Cardiac muscle cell (in vitro differentiated cells and primary cell): ENCODE results near the gene CYFIP2. TPM values are rescaled to one million over a fixed set of nuclear protein-coding genes. Genes with fewer than 3 reads are reported as not detected.

Experiments
- DNase-seq, 2 donors: peaks; one replicate each; pipeline versions ENCODE4 v3.0.0 to v3.0.0-alpha.2; 2010 to 2017; ENCODE audit warnings: low read depth in 1 of 2, low spot score in 1 of 2
- H3K27ac ChIP-seq: fragments of 200-600 bp; sonication (generic); 2 replicates; pipeline ENCODE4 v1.5.1; 2016
- H3K27me3 ChIP-seq: fragments of 200-600 bp; sonication (generic); 2 replicates; pipeline ENCODE4 v1.6.0; 2016; ENCODE audit warnings: control low read depth
- H3K36me3 ChIP-seq: fragments of 200-600 bp; sonication (generic); 2 replicates; pipeline ENCODE4 v1.5.1; 2016; ENCODE audit warnings: control low read depth
- H3K4me1 ChIP-seq: fragments of 200-600 bp; sonication (generic); 2 replicates; pipeline ENCODE4 v1.8.1; 2017; ENCODE audit warnings: low read depth, mild to moderate bottlenecking, mixed run types
- H3K4me3 ChIP-seq: fragments of 200-600 bp; sonication (generic); 2 replicates; pipeline ENCODE4 v1.5.1; 2016; ENCODE audit warnings: mild to moderate bottlenecking
- H3K9me3 ChIP-seq: fragments of 200-600 bp; sonication (generic); 2 replicates; pipeline ENCODE4 v1.5.1; 2017; ENCODE audit warnings: low read depth, mild to moderate bottlenecking, control low read depth
- polyA plus RNA-seq: library from polyadenylated mRNA; unstranded; fragments of >200 nt; fragmentation: Nextera tagmentation; extraction: Ambion mirVana; gene quantifications from 2 replicates; pipeline ENCODE4 v1.2.1, GENCODE V29; 2016
- total RNA-seq: library from RNA; depleted of rRNA; stranded (reverse); fragments of >200 nt; gene quantifications from 2 replicates; pipeline ENCODE4 v1.2.3, GENCODE V29; 2016
- TF ChIP-seq, protein P1 (sequence below): IDR thresholded peaks from 2 replicates; pipeline ENCODE4 v1.5.1; 2012; ENCODE audit warnings: low read depth, mild to moderate bottlenecking, low read length

Gene CYFIP2
- total and polyA plus RNA-seq, 2 experiments from 2014 or later, result 126 to 299 TPM

- H3K27me3 ChIP-seq, result no peaks in the 10 kb centered on the region
- DNase-seq, result no peak
- TF ChIP-seq, protein P1, sequence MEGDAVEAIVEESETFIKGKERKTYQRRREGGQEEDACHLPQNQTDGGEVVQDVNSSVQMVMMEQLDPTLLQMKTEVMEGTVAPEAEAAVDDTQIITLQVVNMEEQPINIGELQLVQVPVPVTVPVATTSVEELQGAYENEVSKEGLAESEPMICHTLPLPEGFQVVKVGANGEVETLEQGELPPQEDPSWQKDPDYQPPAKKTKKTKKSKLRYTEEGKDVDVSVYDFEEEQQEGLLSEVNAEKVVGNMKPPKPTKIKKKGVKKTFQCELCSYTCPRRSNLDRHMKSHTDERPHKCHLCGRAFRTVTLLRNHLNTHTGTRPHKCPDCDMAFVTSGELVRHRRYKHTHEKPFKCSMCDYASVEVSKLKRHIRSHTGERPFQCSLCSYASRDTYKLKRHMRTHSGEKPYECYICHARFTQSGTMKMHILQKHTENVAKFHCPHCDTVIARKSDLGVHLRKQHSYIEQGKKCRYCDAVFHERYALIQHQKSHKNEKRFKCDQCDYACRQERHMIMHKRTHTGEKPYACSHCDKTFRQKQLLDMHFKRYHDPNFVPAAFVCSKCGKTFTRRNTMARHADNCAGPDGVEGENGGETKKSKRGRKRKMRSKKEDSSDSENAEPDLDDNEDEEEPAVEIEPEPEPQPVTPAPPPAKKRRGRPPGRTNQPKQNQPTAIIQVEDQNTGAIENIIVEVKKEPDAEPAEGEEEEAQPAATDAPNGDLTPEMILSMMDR, result no peak
- no peaks in the 10 kb centered on the region for H3K9me3 ChIP-seq
- no peaks in the 10 kb centered on the region for H3K36me3 ChIP-seq
- H3K27ac ChIP-seq, result no peak overlapping the region
- peaks cover 20% of the 10 kb centered on the region for H3K4me1 ChIP-seq
- H3K4me3 ChIP-seq, result no peak overlapping the region
Observed at GRCh38 chr5:157263496-157264090, 2.3 kb upstream of the CYFIP2 start.

- no peaks in the 10 kb centered on the region for H3K36me3 ChIP-seq
- TF ChIP-seq, protein P1, result no peak
- peaks cover 48% of the 10 kb centered on the region for H3K4me1 ChIP-seq
- DNase-seq, result peak in 1 of 2 donors; percentile 49
- H3K27ac ChIP-seq, result peak overlapping the region; percentile 59
- H3K9me3 ChIP-seq, result no peaks in the 10 kb centered on the region
- H3K27me3 ChIP-seq, result no peaks in the 10 kb centered on the region
- peak overlapping the region; percentile 50 for H3K4me3 ChIP-seq
Observed at GRCh38 chr5:157266286-157267007, 524 bp downstream of the CYFIP2 start.

DNA sequence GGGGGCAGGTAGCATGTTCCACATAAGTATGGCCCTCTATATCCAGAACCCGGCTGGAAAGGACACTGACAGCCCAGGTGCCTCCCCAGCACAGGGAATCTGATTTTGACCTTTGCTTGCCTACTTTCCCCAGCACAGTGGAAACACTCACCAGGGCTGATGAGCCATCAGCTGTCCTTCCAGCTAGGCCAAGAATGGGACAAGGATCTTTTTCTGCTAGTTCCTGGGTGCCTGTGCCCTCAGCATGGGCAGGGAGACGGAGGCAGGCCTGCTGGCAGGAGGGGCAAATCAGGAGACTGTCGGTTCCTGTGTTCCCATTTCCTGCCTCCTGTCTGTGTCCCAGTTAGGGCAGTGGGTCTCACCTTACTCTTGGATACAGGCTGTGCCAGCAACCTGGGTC is 1.1 kb downstream of the CYFIP2 start:
- H3K9me3 ChIP-seq, result no peaks in the 10 kb centered on the region
- H3K27ac ChIP-seq, result peak overlapping the region; percentile 59
- peak overlapping the region; percentile 50 for H3K4me3 ChIP-seq
- no peaks in the 10 kb centered on the region for H3K36me3 ChIP-seq
- TF ChIP-seq, protein P1, result no peak
- no peak for DNase-seq
- peaks cover 54% of the 10 kb centered on the region for H3K4me1 ChIP-seq
- no peaks in the 10 kb centered on the region for H3K27me3 ChIP-seq

DNA sequence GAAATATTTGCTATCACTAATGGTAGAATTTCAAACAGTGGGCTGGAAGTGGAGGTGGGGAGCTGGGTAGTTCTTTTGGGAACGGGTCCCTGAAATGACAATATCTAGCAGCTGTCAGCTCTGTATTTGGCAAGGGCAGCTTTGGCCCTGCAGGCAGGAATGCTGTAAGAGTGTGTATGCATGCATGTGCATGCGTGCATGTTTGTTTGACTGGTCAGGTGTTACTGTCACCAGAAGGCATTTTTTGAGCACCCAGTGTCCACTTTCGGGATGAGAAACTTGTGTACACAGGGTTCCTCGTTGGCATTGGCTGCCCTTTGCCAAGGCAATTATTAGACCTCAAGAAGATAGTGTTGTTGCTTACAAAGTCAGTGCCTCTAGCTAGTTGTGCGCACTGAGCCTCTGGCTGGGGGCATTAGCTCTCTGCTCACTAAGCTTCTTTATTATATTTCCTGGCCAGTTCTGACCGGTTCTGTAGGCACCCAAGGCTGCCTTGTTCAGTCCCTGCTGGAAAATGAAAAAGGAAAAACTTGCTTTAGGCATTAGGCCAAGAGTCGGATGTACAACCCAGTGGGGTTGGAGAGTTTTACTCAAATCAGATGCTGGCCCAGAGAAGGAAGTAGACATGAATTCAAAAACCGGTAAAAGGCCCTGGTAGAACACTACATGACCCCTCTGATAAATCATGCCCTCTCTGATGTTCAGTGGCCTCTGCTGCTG is 2.0 kb downstream of the CYFIP2 start:
- Histone ChIP-seq H3K4me3 (peak overlapping the region; percentile 50), H3K27ac (peak overlapping the region; percentile 59)
- DNase-seq, result no peak

DNA sequence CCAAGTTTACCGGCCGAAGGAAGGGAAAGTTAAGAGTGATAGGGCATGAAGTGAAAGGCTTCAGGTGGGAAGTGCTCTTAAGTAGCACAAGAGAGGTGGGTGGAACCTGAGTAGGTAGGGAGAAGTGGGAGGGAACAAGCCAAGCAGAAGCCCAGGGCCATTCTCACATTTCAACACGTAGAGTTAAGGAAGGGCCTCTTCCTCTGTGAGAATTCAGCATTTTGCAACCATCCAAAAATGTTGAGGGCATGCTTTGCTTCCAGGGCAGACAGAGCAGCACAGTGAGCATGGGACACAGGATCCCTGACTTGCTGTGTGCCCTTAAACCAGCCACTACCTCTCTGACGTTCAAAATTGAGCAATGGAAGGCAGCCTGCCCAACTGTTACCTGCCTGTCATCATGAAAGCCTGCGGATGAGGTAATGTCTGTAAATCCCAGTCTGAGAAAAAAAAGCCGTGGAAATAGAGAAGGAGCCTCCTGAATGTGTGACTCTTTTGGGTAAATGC is 3.3 kb downstream of the CYFIP2 start:
- Histone ChIP-seq H3K27ac (peak overlapping the region; percentile 59), H3K9me3 (no peaks in the 10 kb centered on the region), H3K27me3 (no peaks in the 10 kb centered on the region), H3K4me1 (peaks cover 60% of the 10 kb centered on the region), H3K36me3 (no peaks in the 10 kb centered on the region), H3K4me3 (no peak overlapping the region)
- TF ChIP-seq, protein P1, result no peak
- no peak for DNase-seq

More for the DNA sequence above, 2.0 kb downstream of the CYFIP2 start:
- TF ChIP-seq, protein P1, result no peak
- no peaks in the 10 kb centered on the region for H3K27me3 ChIP-seq
- peaks cover 60% of the 10 kb centered on the region for H3K4me1 ChIP-seq
- H3K9me3 ChIP-seq, result no peaks in the 10 kb centered on the region
- no peaks in the 10 kb centered on the region for H3K36me3 ChIP-seq
